Measurements from ENCODE around the gene KCNV2.

Gene KCNV2

DNA sequence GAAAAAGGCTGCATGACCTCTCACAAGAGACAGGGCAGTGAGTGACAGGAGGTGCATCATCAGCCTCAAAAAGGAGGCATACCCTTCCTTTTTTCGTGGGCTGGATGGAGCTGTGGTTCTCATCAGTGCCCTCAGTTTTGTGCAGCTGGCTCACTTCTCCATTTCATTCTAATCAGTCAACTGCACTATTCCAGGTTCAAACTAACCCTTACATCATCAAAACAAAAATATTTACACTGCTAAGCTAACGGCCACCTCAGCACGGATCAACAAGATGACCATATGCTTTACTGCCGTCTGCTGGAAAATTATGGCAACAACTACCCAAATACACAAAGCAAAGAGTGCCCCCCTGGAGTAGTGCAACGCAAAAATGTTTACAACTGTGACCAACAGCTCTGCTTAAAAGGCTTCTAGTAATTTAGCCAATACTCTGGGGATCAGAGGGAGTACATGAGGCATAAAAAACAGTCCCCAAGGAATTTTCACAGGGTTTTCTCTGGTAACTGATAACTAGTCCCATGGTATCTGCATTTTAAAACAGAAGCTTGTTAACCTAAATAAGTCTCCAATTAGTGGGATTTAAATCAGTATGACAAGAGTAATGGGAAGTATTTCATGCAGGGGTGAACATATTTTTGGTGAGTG, 10.8 kb downstream of the KCNV2 start:
- H3K4me3 Mint-ChIP-seq = no peak overlapping the region
- H3K4me1 Mint-ChIP-seq (ENCODE audit: low read depth) = no peaks in the 10 kb centered on the region
- peaks cover 9% of the 10 kb centered on the region for H3K36me3 Mint-ChIP-seq (ENCODE audit: low read depth)
- no peaks in the 10 kb centered on the region for H3K27me3 Mint-ChIP-seq
- no peak overlapping the region for H3K27ac Mint-ChIP-seq
- no peak for DNase-seq
- no peaks in the 10 kb centered on the region for H3K9me3 Mint-ChIP-seq

DNA sequence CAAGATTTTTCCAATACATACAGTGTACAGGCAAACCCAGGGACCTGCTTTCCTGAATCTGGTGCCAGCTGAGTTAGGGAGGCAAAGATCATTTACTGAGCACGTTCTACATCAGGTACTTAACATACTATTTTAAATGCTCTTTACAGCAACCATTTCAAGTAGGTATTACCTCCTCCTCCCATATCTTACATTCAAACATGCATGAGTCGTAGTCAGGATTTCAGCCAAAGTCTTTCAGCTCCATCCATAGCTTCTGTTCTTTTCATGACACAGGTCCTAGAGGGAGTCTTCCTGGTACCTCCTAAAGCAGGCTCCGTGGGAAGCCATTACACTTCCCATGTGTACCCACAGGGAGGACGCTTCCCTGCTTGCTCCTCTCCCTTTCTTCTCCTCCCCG, 11.7 kb downstream of the KCNV2 start:
- Mint-ChIP-seq H3K4me3 (no peak overlapping the region), H3K4me1 (ENCODE audit: low read depth) (no peaks in the 10 kb centered on the region), H3K27ac (no peak overlapping the region), H3K9me3 (no peaks in the 10 kb centered on the region), H3K36me3 (ENCODE audit: low read depth) (peaks cover 15% of the 10 kb centered on the region), H3K27me3 (no peaks in the 10 kb centered on the region)
- no peak for DNase-seq

DNA sequence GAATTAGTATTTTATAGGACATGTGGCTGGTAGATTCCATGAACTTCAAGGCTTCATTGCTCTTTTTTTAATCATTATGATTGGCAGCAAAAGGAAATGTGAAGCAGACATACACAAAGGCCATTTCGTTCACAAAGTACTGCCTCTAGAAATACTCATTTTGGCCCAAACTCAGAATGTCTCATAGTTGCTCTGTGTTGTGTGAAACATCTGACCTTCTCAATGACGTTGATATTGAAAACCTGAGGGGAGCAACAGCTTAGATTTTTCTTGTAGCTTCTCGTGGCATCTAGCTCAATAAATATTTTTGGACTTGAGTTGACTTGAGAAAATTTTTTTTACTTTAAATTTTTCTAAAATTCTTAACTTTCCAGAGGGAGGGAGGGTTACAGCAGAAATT, 12.4 kb downstream of the KCNV2 start:
- Mint-ChIP-seq H3K27ac (no peak overlapping the region), H3K36me3 (ENCODE audit: low read depth) (peaks cover 22% of the 10 kb centered on the region), H3K4me3 (no peak overlapping the region), H3K27me3 (no peaks in the 10 kb centered on the region), H3K4me1 (ENCODE audit: low read depth) (no peaks in the 10 kb centered on the region), H3K9me3 (no peaks in the 10 kb centered on the region)
- DNase-seq = no peak

DNA sequence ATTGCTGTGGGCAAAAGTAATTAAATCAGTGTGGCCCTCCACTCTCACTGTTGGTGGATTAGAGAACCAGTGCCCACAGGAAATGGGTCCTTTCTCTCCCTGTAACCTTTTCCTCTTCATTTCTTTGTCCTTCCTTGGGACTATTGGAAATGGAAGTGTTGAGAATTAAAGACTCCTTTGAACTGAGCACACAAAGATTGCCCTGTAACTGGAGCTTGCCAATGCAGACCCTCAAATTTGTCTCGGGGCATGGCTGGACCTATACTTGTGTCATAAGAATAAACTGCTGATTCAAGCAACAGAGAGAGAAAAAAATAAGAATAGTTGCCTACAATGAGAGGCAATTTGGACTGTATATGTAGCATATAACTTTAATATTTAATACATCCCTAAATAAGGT, 13.7 kb downstream of the KCNV2 start:
- Mint-ChIP-seq H3K27me3 (no peaks in the 10 kb centered on the region), H3K27ac (no peak overlapping the region), H3K4me1 (ENCODE audit: low read depth) (no peaks in the 10 kb centered on the region), H3K4me3 (no peak overlapping the region), H3K36me3 (ENCODE audit: low read depth) (peaks cover 34% of the 10 kb centered on the region), H3K9me3 (no peaks in the 10 kb centered on the region)
- DNase-seq = no peak

DNA sequence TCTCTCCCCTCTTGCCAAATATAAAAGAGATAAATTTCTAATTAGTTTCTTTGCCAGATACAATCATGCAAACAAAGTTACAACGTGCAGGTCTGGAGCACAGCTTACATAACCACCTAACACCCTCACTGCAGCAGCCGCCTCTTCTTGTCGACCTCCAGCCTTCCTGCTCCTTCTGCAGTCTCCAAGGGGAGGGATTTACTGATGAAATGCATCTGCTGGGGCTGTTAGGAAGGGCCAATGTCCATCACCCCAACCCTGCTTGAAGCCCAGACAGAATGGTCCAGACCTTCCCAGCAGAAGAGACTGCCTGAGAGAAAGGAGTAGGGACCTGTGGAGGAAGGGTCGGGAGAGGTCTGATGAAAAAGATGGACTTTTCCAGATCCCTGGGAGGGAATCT, 15.2 kb downstream of the KCNV2 start:
- H3K4me3 Mint-ChIP-seq = no peak overlapping the region
- H3K4me1 Mint-ChIP-seq (ENCODE audit: low read depth) = no peaks in the 10 kb centered on the region
- DNase-seq = no peak
- H3K27me3 Mint-ChIP-seq = no peaks in the 10 kb centered on the region
- H3K36me3 Mint-ChIP-seq (ENCODE audit: low read depth) = peaks cover 40% of the 10 kb centered on the region
- no peak overlapping the region for H3K27ac Mint-ChIP-seq
- H3K9me3 Mint-ChIP-seq = no peaks in the 10 kb centered on the region

DNA sequence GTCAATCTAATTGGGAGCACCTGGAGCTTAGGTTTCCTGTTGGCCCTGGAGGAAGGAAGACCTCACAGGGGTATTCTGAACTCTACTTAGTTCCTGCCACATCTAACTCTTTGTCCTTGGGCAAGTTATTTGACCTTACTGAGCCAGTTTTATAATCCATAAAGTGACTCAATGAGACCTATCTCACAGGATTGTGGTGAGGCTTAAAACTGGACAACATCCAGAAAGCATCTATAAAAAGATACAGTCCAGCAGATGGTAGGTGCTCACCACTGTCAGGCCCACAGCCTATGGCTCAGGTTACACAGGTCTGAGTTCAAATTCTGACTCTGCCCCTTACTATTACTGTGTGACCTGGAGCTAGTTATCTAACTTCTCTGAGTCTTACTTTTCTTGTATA, 23.3 kb downstream of the KCNV2 start:
- H3K4me3 Mint-ChIP-seq = no peak overlapping the region
- no peaks in the 10 kb centered on the region for H3K9me3 Mint-ChIP-seq
- H3K36me3 Mint-ChIP-seq (ENCODE audit: low read depth) = peaks cover 63% of the 10 kb centered on the region
- DNase-seq = no peak
- H3K4me1 Mint-ChIP-seq (ENCODE audit: low read depth) = no peaks in the 10 kb centered on the region
- no peaks in the 10 kb centered on the region for H3K27me3 Mint-ChIP-seq
- H3K27ac Mint-ChIP-seq = no peak overlapping the region

DNA sequence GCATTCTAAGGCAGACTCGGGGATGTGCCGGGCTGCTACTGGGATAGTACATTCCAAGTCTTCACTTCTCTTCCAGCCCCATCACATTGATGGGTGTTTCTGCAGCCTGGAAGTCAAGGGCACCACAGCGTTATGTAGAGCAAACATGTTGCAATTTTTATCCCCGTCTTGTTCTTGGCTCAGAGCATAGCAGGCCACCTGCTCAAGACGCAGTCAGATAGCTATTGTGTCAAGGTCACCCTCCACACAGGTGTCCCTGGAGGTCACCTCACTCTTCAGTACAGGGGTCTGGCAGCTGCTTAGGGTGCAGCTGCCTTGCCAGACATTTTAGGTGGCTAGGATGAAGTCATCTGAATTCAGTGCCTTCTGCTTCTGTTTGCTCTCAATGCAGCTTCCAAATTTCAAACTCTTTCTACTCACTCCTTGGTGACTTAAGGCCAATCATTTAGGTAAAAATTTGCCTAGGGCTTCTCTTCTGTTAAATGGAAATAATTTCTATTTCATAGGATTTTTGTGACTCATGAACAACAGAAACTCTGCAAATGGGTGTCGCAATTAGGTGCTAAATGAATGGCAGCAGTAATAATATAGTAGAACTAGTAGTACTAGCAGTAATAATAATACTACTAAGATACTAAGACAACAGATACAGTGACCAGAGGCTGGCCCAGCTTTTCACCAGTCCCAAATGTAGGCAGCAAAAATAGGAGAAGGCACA, 24.3 kb downstream of the KCNV2 start:
- no peaks in the 10 kb centered on the region for H3K9me3 Mint-ChIP-seq
- DNase-seq = no peak
- H3K4me1 Mint-ChIP-seq (ENCODE audit: low read depth) = peaks cover 2% of the 10 kb centered on the region
- H3K36me3 Mint-ChIP-seq (ENCODE audit: low read depth) = peaks cover 70% of the 10 kb centered on the region
- no peak overlapping the region for H3K27ac Mint-ChIP-seq
- H3K4me3 Mint-ChIP-seq = no peak overlapping the region
- H3K27me3 Mint-ChIP-seq = no peaks in the 10 kb centered on the region

DNA sequence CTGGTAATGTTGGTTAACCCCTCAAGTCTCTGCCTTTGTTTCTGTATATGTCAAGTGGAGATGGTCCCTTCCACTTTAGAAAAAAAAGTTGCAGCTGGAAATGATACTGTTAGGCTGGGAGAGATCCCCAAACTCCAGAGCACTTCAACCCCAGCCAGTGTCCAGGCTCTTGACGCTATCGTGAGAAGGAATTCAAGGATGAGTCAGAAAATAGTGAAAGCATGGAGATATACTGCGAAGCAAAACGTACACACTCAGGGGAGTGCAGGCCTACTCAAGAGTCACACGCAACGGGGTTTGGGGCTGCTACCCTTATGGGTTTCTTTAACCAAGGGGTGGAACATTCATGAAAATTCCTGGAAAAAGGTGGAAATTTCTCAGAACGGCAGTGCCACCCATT, 24.9 kb downstream of the KCNV2 start:
- Mint-ChIP-seq H3K27ac (no peak overlapping the region), H3K4me1 (ENCODE audit: low read depth) (peaks cover 2% of the 10 kb centered on the region), H3K9me3 (no peaks in the 10 kb centered on the region), H3K27me3 (no peaks in the 10 kb centered on the region), H3K36me3 (ENCODE audit: low read depth) (peaks cover 66% of the 10 kb centered on the region), H3K4me3 (no peak overlapping the region)
- DNase-seq = no peak

DNA sequence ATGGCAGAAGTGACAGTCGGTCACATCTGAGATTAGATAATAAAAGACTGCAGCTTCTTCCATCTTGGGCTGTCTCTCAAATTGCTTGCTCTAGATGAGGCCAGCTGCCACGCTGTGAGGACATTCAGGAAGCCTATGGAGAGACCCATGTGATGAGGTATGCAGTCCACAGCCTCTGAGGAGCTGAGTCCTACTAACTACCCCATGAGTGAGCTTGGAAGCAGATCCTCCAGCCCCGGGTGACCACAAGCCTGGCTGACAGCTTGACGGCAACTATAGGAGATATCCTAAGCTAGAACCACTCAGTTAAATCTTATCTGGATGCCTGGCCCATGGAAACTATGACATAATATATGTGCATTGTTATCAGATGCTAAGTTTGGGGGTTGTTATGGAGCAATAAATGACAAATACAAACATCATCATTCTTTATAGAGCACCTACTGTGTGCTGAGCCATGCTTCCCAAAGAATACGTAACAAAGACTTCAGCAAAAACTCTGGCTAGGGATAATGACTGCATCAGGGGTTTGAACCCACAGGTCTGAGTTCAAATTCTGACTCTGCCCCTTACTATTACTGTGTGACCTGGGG, 26.7 kb downstream of the KCNV2 start:
- DNase-seq = no peak
- H3K36me3 Mint-ChIP-seq (ENCODE audit: low read depth) = peaks cover 73% of the 10 kb centered on the region
- no peak overlapping the region for H3K27ac Mint-ChIP-seq
- peaks cover 2% of the 10 kb centered on the region for H3K4me1 Mint-ChIP-seq (ENCODE audit: low read depth)
- H3K4me3 Mint-ChIP-seq = no peak overlapping the region
- H3K9me3 Mint-ChIP-seq = peaks cover under 1% of the 10 kb centered on the region
- H3K27me3 Mint-ChIP-seq = no peaks in the 10 kb centered on the region

DNA sequence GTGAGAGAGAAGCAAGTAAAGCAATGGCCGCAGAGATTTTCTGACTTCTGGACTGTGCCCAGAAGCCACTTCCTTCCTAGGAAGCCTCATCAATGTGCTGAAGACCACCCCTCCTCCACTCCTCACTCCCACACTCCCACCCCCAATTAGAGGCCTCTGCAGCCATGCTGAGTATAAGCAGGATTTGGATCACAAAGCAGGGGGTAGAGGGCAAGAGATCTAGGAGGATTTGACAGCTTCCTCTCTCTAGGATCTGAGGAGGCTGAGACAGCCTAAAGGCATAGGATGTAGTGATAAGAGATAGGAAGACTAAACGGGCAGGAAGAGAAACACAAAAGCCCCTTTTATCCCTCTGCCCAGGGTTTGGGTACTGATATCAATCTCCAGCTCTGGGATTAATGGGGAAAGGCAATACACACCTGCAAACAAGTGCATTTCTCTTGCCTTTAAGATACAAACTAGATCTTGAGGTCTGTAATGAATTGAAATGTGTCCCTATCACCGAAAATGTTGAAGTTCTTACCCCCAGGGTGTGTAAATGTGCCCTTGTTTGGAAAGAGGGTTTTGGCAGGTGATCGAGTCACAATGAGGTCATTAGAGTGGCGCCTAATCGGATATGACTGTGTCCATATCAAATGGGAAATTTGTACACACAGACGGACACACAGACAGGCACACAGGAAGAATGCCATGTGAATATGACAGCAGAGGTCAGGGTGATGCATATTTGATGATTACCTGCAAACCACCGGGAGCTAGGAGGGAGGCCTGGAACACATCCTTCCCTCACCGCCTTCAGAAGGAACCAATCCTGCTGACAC, 28.5 kb downstream of the KCNV2 start:
- peaks cover 2% of the 10 kb centered on the region for H3K4me1 Mint-ChIP-seq (ENCODE audit: low read depth)
- H3K36me3 Mint-ChIP-seq (ENCODE audit: low read depth) = peaks cover 80% of the 10 kb centered on the region
- H3K4me3 Mint-ChIP-seq = no peak overlapping the region
- H3K27me3 Mint-ChIP-seq = no peaks in the 10 kb centered on the region
- no peak overlapping the region for H3K27ac Mint-ChIP-seq
- H3K9me3 Mint-ChIP-seq = peaks cover 15% of the 10 kb centered on the region
- DNase-seq = no peak

DNA sequence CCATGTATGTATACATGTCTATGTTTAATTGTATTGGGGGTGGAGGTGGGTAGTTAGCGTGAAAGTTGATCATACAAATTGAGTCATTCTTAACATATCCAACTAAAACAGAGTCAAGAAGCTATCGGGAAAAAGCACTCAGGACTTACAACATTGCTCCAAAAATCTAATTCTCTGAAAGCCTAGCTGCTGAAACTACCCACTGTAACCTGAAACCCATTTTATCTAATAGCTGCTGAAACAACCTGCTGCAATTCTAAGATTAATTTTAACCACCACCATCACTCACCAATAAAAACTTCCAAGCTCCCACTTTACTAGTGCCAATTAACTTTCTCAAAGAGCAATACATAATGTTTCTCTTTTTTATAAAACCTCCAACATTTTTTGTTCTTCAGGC, 32.2 kb downstream of the KCNV2 start:
- Mint-ChIP-seq H3K4me1 (ENCODE audit: low read depth) (peaks cover 7% of the 10 kb centered on the region), H3K27me3 (no peaks in the 10 kb centered on the region), H3K4me3 (no peak overlapping the region), H3K36me3 (ENCODE audit: low read depth) (peaks cover 85% of the 10 kb centered on the region), H3K9me3 (peaks cover 15% of the 10 kb centered on the region), H3K27ac (no peak overlapping the region)
- DNase-seq = no peak

DNA sequence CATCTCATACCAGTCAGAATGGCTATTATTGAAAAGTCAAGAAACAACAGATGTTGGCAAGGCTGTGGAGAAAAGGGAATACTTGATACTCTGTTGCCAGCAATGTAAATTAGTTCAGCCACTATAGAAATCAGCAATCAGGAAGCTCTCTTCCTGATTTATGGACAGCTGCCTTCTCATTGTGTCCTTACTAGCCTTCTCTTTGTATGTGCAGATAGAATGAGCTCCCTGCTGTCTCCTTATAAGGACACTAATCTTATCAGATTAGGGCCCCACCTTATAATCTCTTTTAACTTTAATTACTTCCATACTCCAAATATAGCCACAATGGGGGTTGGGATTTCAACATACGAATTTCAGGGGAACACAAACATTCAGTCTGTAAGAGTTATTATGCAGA, 38.0 kb downstream of the KCNV2 start:
- H3K4me3 Mint-ChIP-seq = no peak overlapping the region
- H3K27ac Mint-ChIP-seq = no peak overlapping the region
- peaks cover 8% of the 10 kb centered on the region for H3K9me3 Mint-ChIP-seq
- H3K4me1 Mint-ChIP-seq (ENCODE audit: low read depth) = peaks cover 5% of the 10 kb centered on the region
- DNase-seq = no peak
- H3K27me3 Mint-ChIP-seq = no peaks in the 10 kb centered on the region
- peaks cover 91% of the 10 kb centered on the region for H3K36me3 Mint-ChIP-seq (ENCODE audit: low read depth)

DNA sequence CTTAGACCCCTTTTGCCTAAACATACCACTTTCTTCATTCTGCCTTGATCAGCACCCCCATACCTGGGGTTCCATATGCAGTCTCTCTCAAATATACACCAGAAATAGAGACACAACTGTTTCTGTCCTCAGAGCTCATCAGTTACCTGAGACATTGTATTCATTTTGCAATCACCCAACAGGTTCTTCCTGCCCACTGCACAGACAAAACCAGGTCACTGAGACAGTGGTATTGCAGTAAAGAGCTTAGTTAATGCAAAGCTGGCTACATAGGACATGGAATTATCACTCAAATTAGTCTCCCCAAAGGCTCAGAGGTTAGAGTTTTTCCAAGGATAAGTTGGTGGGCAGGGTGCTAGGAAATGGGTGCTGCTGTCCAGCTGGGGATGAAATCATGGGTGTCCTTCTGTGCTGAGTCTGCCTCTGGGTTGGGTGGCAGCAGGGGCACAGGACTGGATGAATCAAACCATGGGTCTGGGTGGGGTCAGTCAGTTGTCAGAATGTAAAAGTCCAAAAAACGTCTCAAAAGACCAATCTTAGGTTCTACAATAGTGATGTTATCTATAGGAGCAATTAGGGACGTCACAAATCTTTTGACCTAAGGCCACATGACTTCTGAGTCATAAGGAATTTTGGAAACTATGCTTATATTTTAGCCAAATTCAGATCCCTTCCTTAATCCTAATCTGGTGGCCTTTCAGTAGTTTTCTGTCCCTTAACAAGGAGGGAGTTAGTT, 41.0 kb downstream of the KCNV2 start:
- peaks cover 6% of the 10 kb centered on the region for H3K9me3 Mint-ChIP-seq
- no peak for DNase-seq
- no peak overlapping the region for H3K4me3 Mint-ChIP-seq
- H3K36me3 Mint-ChIP-seq (ENCODE audit: low read depth) = peaks cover 98% of the 10 kb centered on the region
- no peak overlapping the region for H3K27ac Mint-ChIP-seq
- H3K27me3 Mint-ChIP-seq = no peaks in the 10 kb centered on the region
- H3K4me1 Mint-ChIP-seq (ENCODE audit: low read depth) = no peaks in the 10 kb centered on the region

DNA sequence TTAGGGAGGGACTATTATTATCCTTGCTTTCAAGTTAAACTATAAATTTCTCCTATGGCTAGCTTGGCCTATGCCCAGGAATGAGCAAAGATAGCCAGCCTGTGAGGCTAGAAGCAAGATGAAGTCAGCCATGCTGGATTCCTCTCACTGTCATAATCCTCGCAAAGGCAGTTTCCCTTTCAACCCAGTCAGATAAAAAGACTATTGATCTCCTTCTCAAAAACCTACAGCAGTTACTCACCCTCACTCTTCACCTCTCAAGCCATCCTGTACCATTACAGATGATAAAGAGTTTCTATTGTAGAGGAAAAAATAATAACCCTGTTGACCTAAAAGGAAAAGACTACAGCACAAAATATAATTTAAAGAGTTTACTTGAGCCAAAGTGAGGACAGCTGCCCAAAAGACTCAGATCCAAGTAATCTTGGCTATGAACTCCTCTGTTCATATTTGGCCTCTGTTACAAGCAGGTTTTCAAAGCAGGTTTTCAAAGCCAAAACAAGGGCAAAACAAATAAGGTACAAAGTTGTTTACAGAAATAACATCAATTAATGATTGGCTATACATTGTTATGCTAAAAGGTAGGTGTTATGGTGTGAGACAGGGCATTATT, 41.7 kb downstream of the KCNV2 start:
- no peaks in the 10 kb centered on the region for H3K27me3 Mint-ChIP-seq
- H3K4me1 Mint-ChIP-seq (ENCODE audit: low read depth) = peaks cover 4% of the 10 kb centered on the region
- DNase-seq = no peak
- peaks cover 6% of the 10 kb centered on the region for H3K9me3 Mint-ChIP-seq
- H3K27ac Mint-ChIP-seq = no peak overlapping the region
- peaks cover 98% of the 10 kb centered on the region for H3K36me3 Mint-ChIP-seq (ENCODE audit: low read depth)
- H3K4me3 Mint-ChIP-seq = no peak overlapping the region
